ENCODE measurements around the gene NKAIN2.
"Not testable (repeated sequence)": the region's sequence is repeated elsewhere in the genome, so short reads cannot be mapped to it uniquely, and the experiment has no call there.

Gene NKAIN2

DNA sequence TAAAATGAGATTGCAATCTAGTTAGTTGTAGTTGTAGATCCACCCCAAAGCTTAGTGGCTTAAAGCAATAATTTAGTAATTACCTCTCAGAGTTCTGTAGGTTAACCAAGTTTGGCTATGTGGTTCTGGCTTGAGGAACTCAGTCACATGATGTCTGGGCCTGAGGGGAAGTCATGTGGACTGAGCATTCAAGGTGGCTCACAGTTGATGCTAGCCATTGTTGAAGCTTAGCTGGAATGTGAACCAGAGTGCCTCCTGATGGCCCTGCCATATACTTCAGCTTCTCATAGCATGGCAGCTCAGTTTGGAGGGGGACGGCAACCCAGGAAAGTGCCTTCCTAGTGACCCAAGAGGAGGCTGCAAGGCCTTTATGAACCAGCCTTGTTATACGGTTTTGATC is 895.4 kb downstream of the NKAIN2 start:
- no peak for DNase-seq (ENCODE audit: low read depth)

DNA sequence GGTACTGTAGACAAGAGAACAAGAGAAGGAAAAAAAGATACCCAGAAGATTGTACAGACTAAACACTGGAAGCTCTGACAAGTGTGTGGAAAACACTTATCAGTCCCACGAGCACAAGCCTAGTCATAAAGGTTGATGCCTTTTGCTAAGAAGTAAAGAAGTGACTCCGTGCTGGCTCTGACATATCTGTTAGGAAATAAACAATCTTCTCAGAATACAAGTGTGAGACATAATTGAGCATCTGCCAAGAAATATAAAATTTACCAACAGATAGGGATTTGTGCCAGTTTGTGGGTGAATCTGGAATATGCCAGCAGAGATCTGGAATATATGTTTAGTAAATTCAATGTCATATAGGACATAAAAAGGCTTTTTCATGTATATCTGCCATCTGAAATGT is 899.9 kb downstream of the NKAIN2 start:
- DNase-seq (ENCODE audit: low read depth): no peak

- DNase-seq (ENCODE audit: low read depth): not testable (repeated sequence)
Measured at GRCh38 chr6:124712532-124712931, 908.9 kb downstream of the NKAIN2 start.

- DNase-seq (ENCODE audit: low read depth): no peak
Measured at GRCh38 chr6:124714728-124715127, 911.1 kb downstream of the NKAIN2 start.

DNA sequence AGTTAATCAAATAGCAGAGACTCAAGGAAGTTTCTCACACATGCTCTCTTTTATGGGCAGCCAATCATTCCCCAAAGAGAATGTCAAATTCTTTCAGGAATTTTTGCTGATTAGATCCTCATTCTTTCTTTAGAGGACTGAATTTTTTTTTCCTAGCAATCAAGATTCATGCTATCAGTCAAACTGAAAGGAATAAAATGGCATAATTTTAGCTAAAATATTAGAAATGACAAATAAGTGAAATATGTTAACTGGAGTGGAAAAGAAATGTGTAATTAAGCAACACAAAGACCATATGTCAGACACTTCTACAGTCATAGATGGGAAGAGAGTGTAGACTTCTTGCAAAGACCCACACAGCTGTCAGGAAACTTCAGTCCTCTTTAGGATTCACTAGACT is 916.2 kb downstream of the NKAIN2 start:
- DNase-seq (ENCODE audit: low read depth): no peak

DNA sequence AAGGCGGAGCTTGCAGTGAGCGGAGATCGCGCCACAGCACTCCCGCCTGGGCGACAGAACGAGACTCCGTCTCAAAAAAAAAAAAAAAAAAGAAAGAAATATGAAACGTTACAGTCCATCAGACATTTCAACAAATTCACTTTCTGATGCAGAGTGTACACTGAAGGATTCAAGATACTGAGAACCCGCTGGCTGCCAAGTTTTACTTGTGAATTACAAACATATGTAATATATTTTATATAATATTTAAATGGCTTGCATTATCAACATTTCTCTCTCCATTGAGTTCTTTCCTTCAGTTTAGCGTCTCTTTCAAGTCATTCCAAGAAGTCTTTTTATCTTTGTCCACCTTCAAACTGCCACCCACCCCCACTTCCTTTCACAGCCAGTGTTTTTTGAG is 917.7 kb downstream of the NKAIN2 start:
- DNase-seq (ENCODE audit: low read depth): no peak

- DNase-seq (ENCODE audit: low read depth): no peak
Measured at GRCh38 chr6:124722141-124722878, 918.6 kb downstream of the NKAIN2 start.

- no peak for DNase-seq (ENCODE audit: low read depth)
Measured at GRCh38 chr6:124723671-124724070, 920.0 kb downstream of the NKAIN2 start.

DNA sequence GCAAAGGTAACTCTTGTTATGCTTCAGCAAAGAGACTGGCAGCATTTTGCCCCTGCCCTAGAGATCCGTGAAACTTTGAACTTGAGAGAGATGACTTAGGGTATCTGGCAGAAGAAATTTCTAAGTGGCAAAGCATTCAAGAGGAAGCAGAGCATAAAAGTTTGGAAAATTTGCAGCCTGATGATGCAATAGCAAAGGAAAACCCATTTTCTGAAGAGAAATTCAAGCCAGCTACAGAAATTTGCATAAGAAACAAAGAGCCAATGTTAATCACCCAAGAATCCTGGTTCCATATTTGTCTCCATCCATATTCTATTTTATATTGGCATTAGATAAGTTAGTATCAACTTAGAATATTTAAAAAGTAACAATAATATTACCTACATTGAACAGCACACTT is 934.1 kb downstream of the NKAIN2 start:
- DNase-seq (ENCODE audit: low read depth): not testable (repeated sequence)

DNA sequence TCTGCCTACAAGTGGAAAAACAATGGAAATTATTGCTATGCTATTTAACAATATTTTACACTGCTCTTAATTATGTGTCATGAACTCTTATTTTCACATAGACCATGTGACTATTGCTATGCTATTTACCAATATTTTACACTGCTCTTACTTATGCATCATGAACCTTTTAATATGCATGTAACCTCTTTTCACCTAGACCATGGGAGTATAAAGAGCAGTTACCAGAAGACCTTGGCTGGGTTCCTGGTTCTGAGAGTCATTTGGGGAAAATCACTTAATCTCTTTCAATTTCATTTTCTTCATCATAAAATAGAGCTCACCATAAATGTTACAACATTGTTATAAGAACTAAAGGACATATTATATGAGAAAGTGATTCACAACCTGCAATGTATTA is 934.8 kb downstream of the NKAIN2 start:
- DNase-seq (ENCODE audit: low read depth): no peak

GRCh38 chr6:124741341-124741740 is 937.7 kb downstream of the NKAIN2 start:
- no peak for DNase-seq (ENCODE audit: low read depth)

DNA sequence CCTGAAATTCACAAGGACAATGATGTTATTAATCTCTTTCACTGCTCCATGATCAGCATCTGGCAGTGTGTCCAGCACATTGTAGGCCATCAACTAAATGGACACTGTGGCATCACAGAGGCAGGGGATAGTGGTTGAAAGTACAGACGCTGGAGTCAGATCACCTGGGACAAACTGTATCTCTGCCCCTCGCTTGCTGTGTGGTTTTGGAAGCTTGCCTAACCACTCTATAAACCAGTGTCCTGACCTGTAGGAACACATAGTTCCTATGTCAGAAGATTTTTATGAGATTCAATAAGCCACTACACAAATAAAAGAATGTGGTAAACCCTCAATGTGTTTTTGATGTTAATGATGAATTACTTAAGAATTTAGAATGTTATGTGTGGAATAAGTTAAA is 939.3 kb downstream of the NKAIN2 start:
- no peak for DNase-seq (ENCODE audit: low read depth)

DNA sequence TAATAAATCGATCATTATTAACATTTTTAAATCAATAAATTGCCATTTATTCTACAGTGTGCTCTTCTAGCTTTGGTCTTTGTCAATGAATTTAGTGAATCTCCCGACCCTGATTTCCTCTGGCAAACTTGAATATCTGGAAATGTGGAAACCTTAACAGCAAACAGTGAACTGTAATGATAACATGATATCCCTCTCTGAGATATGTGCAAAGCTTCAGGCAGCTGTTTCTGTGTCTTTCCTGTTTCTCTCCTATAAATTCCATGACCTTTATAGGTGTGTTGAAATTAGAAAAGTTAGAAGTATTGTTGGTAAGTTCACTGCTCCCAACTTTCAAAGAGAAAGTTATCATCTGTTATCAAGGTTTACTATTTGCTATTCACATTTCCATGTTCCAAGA is 939.8 kb downstream of the NKAIN2 start:
- DNase-seq (ENCODE audit: low read depth): no peak

- DNase-seq (ENCODE audit: low read depth): no peak
Measured at GRCh38 chr6:124747349-124747748, 943.7 kb downstream of the NKAIN2 start.

DNA sequence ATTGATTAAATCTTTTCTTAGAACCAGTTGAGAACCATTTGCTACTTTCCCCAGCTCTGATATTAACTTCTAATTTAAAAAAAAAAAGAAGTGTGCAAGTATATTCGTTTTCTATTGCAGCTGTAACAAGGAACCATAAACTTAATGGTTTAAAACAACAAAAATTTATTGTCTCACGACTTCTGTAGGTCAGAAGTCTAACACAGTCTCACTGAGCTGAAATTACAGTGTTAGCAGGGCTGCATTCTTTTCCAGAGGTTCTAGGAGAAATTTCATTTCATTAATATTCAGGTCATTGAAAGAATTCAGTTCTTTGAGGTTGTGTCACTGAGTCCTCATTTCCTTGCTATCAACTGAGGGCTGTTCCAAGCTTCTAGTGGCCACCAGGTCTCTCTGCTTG is 945.1 kb downstream of the NKAIN2 start:
- no peak for DNase-seq (ENCODE audit: low read depth)

DNA sequence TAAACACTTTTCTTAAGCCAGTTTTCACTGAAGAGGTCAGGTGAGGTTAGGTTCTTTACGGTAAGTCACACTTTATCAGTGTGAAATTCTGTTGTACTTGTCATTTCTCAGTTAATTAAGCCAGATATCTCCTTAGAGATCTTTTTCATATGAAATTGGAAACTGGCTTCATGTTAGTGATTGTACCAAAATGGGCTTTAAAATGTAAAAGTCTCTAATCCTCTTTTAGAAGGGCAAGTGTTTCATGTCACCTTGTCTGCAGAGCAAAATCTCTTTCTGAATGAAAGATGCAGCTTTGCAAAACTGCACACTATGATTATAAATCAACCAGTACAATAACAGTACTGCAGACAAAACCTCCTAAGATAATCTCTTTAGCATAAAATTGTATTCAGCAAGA is 949.3 kb downstream of the NKAIN2 start:
- DNase-seq (ENCODE audit: low read depth): no peak

- no peak for DNase-seq (ENCODE audit: low read depth)
Measured at GRCh38 chr6:124753562-124754105, 950.0 kb downstream of the NKAIN2 start.

DNA sequence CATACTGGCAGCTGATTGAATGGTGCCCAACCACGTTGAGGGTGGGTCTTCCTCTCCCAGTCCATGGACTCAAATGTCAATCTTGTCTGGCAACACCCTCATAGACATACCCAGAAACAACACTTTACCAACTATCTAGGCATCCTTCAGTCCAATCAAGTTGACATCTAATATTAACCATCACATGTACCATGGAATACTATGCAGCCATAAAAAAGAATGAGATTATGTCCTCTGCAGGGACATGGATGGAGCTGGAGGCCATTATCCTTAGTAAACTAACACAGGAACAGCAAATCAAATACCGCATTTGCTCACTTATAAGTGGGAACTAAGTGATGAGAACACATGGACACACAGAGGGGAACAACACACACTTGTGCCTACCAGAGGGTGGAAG is 951.7 kb downstream of the NKAIN2 start:
- DNase-seq (ENCODE audit: low read depth): no peak

DNA sequence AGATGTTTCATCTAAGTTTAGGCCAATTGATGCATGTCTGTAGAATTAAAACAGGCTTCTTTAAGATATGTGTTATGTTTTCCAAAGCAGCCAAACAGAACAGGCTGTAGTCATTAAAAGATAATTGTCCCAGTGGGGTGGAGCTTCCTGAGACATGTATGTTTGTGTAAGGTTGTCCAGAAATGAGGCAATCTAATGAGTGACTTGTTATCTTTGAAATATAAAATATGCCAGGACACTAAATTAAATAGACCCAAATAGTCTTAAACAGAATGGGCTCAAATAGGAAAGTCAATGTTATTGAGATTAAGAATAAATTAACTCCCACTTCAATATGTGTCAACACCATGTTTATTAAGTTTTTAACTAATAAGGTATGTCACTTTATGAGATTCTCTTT is 953.9 kb downstream of the NKAIN2 start:
- no peak for DNase-seq (ENCODE audit: low read depth)

GRCh38 chr6:124758663-124759062 is 955.0 kb downstream of the NKAIN2 start:
- DNase-seq (ENCODE audit: low read depth): no peak

DNA sequence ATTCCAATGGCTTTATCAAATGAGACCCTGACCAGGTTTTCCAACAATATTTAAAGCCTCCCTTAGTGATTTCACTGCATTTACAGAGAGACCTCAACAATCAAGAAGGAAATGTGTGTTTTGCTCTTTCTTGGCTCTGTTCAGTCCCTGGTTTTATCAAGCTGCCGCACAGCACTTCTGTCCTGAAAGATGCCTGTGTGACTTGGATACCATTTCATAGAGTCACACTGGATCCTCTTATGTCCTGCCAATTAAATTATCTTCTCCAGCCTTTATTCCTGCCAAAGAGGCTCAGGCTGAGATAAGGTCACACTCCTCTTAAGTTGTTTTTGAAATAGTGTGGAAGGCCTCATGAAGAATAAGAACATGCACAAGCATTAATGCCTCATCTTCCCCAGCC is 961.6 kb downstream of the NKAIN2 start:
- DNase-seq (ENCODE audit: low read depth): no peak

- DNase-seq (ENCODE audit: low read depth): no peak
Measured at GRCh38 chr6:124768224-124768623, 964.6 kb downstream of the NKAIN2 start.

- no peak for DNase-seq (ENCODE audit: low read depth)
Measured at GRCh38 chr6:124769811-124770544, 966.3 kb downstream of the NKAIN2 start.

DNA sequence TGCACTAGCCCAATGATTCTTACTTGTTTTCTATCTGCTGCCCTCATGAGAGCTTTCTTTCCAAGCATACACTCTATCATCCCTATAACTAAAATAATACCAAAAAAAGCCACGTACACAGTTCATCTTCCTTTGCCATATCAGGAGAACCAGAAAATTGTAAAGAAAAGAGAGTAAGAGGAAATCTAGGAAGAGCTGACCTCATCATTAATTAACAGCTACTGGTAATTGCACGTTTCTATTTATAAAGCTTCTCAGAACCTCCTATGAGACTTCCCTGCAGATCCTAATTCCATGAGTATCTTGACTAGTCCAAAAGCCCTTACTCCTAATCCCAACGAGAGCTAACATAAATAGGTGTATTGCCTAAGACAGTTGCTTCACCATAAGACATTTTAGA is 967.1 kb downstream of the NKAIN2 start:
- no peak for DNase-seq (ENCODE audit: low read depth)

All from stimulated activated CD8-positive, alpha-beta memory T cell treated with anti-CD3 and anti-CD28 coated beads, Interleukin-7, amount 100 ng/mL, for 24 hours (primary cell).